NCI-H2196 treated with DMSO at 0.1 percent for 48 hours (cell line): ENCODE data around the gene DYNAP.

Experiments used
- DNase-seq: peaks from one replicate; lab custom pipeline; 2025; ENCODE audit not compliant: unreplicated experiment; lab: John Stamatoyannopoulos, UW

DYNAP gene

GRCh38 chr18:54630963-54631362 is 39.9 kb downstream of the DYNAP start:
- no peak for DNase-seq

GRCh38 chr18:54636217-54636616 is 45.2 kb downstream of the DYNAP start:
- DNase-seq, result no peak

GRCh38 chr18:54641734-54642133 is 50.7 kb downstream of the DYNAP start:
- DNase-seq, result no peak

GRCh38 chr18:54647176-54647575 is 56.1 kb downstream of the DYNAP start:
- DNase-seq, result no peak
